Astrocyte of the hippocampus (primary cell): Measurements from ENCODE around the gene ZDHHC5.
"Not testable (repeated sequence)": the region's sequence is repeated elsewhere in the genome, so short reads cannot be mapped to it uniquely, and the experiment has no call there.

Experiments used
- DNase-seq: peaks from one replicate; pipeline ENCODE4 v3.0.0; 2011; ENCODE audit warnings: low read depth, low spot score

The ZDHHC5 gene

DNA sequence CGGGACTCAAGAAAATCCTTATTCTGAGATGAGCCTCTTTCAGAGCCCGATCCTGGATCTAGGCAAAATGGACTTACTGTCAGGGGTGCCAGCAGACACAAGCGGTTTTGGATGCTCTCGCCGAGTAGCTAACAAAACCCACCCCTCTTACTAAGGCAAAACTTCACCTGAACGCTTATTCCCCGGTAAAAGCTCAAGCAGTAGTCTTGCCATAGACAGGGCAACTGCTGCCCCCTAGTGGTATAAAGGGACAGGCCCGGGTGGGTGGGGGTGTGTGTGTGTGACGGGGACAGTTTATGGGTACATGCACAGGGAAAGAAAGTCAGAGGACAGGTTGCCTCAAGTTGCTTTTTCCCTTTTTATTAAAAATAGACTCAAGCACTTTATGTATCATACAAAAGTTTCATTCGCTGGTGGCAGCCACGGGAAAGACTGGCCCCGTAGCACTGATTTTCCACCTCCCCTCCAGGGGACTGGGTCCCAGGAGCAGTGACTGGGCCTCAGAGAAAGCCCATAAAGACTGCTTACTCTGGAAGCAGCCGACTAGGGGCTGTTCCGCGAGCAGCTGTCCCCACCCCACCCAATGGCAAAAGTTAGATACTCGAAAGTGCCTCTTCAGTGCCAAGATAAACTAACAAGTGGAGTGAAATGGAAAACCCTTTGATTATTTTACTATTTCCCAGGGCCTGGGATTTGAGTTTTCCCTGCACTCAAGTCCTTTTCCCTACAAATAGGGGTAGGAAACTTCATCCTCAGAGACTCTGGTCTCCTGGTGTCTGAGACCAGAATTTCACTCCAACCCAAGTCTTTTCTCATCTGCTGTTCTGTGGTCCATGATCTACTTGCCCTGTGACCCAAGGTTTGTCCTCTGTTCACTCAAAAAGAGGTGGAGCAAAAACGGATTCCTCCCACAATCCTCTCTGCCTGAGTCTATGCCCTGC, 22.9 kb upstream of the ZDHHC5 start:
- peak; percentile 84 for DNase-seq

DNA sequence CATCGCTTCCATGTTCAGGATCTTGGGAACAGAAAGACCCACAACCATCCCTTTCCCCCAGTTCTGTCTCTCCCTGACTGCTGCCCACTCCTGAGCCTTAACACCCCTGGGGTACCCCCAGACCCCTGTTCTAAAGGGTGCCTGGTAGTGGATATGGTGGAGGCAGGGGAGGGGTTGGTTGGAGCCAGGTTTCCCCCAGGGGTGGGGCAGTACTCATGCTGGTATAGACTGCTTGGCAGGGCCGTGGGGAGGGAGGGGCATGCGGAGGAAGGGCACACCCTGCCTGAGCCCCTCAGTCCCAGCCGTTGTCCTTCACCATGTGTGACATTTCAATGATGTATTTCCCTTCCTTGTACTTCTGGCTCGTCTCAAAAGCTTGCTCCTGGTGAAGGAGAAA, 22.2 kb upstream of the ZDHHC5 start:
- DNase-seq: no peak

DNA sequence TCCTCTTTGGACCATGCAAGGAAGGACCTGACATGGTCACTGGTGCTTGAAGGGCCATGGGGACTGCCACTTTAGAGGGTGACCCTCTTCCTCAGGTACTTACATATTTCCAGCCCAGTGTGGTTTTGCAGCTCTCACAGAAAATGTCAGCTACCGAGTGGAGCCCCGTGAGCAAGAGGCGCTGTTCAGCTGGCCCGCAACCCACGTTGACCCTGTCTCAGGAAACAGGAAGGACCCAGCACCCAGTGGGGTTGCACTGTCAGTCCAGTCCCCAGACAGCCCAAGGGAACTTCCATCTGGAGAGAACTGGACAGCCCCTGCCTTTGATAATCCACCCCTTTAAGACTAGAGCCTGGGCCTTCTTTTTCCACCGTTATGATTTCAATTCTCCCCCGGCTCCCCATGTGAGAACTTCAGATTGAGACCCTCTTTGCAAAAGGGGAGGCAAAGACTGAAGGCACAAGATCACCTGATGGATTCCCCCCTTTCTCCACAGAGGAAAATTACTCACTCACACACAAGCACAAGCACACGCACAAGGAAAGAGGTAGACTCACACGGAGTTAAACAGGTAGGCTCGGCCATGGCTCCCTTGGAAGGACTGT, 21.6 kb upstream of the ZDHHC5 start:
- no peak for DNase-seq

DNA sequence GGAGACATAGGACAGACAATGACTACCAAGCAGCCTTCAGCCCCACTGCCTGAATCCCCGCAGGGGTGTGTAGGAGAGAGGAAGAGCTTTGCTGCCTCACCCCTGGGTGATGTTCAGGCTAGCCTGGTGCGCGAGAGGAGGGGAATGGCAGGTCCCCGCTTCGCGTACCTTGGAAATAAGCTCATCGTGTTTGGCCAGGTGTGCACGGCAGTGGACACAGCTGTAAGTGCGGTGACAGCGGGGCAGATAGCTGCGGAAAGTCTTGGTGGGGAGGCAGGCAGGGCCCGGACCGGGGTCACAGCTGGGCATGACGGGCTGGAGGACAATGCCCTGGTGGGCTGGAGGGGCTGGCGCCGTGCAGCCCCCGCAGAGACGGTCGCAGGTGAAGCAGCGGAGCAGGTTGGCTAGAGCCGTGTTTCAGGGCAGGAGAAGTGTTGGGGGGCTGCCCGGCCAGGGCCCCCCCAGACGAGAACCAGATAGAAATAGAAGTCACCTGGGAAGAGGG, 21.1 kb upstream of the ZDHHC5 start:
- peak; percentile 7 for DNase-seq

DNA sequence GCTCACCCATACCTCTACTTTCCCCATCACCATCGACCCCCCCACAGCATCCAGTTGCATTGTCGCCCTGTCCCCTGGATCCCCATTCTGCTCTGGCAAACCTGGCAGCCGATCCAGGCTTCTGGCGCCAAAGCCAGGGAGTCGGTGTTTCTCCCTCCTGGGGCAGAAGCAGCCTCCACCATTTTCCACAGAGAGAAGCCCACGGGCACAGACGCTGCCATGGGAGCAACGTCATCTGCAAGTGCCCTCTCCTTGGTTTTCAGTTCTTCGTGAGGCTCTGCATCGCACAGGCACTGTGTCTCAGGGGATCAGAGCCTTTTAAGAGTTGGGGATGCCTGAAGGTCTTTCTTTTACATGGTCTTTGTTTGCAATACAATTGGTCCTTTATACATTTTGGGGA, 20.5 kb upstream of the ZDHHC5 start:
- DNase-seq: peak; percentile 33

DNA sequence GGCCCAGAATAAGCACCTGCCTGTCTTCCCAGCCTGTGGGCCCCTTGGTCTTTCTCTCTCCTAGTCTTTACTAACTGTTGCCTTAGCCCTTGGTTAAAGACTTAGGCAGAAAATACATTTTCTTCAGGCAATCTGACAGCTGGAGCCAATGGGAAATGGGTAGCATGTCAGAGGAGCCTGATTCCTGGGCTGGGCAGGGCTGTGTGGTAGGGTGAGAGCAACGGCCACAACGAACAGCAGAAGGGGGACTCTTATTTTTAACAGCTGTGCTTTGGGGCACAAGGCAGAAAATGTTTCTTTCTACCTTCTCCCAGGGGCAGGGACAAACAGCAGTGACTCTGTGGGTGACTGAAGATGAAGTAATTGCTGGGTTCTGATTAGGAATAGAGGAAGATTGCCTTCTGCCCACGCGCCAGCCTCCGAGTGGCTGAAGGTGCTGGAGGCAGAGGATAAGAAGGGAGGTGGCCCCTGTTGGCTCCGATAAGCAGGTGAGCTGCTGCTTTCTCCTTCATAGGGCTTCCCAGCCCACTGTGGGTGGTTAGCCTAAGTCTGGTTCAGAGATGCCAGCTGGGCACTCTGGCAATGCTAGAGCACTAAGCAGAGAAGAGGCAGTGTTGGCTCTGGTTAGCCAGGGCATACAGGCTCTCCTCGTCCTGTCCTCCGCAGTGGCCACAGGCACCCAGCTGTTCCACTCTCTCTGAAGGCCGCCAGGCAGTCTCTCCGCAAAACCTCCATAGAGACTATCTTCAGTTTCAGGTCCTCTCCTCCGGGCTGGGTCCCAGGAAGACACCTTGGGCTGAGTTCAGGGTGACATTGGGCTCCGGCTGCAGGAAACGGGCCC, 19.7 kb upstream of the ZDHHC5 start:
- DNase-seq: peak; percentile 40

DNA sequence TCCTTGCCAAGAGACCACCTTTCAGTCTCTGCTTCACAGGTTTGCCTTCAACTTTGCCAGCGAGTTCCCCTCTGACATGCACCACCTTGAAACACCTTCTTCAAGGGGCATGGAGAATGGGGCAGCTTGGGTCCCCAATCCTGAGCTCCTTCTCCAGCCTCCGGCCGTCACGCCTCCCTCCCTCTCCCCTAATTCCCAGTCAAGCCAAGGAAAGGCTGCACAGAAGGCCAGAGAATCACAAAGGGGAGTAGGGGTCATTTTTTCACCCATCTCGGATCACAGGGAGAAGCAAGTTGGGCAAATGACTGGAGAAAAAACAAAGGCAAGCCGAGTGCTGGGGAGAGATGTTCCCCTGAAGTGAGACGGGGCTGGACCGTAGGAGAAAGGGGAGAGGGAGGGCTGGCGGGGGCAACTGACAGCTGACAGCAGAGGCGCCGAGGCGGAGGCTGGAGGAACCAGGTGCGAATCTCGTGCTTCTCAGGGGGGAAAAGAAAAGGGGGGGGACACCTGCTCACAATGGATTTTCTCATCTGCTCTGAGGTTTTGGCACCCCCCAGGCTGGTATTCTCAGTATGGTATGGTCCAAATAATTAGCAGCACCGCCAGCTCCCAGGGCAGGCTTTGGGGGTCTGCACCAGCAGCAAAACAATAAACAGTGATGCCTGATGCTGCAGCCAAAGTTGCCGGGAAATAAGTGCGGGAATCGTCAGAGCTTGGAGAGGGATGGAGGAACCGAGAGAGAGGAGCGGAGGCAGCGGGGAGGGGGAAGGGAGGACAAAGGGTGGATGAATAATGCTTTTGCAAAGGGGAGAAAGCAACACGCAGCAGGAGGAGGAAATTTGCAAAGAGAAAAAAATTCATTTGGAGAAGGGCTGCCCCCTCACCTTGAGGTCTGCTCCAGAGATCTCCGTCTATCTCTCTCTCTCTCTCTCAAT, 18.8 kb upstream of the ZDHHC5 start:
- peak; percentile 45 for DNase-seq

DNA sequence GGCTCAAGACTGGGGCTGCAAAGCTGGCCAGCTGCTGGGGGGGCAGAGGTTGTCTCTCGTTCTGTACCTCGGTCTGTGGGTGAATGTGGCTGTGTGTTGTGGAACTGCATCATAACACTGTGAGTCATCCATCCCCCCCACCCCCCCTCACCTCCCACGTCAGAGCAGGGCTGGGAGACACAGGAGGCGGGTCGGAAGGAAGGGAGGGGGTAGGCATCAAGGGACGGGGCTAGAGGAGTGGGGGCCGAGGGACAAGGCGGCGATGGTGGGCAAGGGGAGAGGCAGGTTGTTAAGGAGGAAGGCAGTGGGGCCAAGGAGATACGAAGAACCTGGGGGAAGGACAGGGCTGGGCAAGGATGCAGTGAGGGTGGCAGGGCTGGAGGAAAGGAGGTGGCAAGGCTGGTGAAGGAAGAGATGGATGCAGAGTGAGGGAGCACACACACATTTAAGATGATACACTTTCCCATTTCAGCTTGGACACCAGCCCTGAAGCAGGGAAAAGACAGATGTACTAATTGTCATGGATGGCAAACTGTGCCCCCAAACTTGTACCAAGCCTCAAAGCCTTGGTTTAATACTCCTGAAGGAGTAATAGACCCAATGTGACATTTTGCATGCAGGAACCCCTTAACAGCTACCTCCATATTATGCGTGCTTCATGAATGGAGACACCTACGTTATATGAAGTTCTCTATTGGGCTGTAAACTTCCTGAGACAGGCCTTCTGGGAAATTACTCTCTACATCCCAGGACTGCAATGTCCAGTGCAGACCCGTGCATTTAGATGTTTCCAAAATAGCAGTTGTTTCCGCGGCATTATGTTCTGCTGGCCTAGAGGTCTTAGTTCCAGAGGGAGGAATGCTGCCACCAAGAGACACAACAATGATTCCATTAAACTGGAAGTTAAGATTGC, 17.8 kb upstream of the ZDHHC5 start, which contains the start of gene YPEL4:
Gene YPEL4, minus strand, starts transcription at position 87 of the 913 bp plus-strand sequence. CDS start 2,805 bp downstream, outside the sequence.
- DNase-seq: peak; percentile 90

DNA sequence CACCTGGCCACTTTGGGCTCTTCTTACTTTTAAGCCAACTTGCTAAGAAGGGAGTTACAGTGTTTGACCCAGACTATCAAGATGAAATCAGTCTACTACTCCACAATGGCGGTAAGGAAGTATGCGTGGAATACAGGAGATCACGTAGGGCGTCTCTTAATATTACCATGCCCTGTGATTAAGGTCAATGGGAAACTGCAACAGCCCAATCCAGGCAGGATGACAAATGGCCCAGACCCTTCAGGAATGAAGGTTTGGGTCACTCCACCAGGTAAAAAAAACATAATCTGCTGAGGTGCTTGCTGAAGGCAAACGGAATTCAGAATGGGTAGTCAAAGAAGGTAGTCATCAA, 17.2 kb upstream of the ZDHHC5 start:
- no peak for DNase-seq

DNA sequence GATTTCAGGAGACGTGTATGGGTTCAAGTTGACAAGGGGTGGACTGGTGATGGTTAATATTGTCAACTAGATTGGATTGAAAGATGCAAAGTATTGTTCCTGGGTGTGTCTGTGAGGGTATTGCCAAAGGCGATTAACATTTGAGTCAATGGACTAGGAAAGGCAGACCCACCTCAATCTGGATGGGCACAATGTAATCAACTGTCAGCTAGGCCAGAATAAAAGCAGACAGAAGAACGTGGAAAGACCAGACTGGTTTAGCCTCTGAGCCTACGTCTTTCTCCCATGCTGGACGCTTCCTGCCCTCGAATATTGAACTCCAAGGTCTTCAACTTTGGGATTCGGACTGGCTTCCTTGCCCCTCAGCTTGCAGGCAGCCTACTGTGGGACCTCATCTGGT, 16.5 kb upstream of the ZDHHC5 start:
- no peak for DNase-seq

DNA sequence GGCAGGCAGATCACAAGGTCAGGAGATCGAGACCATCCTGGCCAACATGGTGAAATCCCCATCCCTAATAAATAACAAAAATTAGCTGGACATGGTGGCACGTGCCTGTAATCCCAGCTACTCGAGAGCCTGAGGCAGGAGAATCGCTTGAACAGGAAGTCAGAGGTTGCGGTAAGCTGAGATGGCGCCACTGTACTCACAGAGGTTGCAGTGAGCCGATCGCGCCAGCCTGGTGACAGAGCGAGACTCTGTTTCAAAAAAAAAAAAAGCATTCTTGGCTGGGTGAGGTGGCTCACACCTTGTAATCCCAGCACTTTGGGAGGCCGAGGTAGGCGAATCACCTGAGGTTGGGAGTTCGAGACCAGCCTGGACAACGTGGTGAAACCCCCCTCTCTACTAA, 15.7 kb upstream of the ZDHHC5 start:
- not testable (repeated sequence) for DNase-seq

DNA sequence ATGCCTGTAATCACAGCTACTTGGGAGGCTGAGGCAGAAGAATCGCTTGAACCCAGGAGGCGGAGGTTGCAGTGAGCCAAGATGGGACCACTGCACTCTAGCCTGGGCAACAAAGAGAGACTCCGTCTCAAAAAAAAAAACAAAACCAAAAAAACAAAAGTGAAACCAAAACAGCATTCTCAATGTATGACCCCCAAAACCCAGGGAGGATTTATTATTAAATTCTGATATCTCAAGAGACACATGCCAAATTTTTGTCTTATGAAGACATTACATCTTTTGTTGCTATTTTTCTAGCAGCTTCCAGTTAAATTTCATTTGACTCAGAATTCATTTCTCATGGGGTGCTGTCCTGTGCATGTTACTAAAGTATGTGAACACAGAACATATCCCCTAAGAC, 15.3 kb upstream of the ZDHHC5 start:
- no peak for DNase-seq

DNA sequence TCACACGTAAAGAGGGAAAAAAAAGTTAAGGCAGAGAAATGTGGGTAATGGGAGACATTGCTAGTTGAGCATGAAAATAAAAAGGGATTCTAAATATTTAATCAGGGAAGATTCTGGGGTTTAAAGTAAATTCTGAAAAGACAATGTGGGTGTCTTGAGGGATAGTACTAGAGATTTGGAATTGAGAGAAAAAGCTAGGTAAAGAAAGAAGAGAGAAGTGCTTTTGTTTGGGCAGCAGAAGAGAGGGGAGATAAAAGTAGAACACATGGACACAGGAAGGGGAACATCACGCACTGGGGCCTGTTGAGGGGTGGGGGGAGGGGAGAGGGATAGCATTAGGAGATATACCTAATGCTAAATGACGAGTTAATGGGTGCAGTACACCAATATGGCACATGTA, 14.8 kb upstream of the ZDHHC5 start:
- DNase-seq: no peak

DNA sequence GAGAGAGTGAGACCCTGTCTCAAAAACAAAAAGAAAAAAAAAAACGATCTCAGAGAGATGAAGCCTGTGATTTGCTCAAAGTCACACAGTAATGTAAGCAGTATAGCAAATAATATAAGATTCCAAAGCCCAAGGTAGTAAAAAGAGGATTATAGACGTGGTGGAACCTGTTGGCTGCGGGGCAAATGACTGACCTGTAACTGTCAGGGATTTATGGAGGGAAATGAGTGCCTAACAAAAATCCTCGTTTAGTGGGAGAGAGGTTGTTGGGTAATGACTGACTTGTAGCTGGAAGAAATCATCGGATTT, 11.1 kb upstream of the ZDHHC5 start:
- DNase-seq: no peak

DNA sequence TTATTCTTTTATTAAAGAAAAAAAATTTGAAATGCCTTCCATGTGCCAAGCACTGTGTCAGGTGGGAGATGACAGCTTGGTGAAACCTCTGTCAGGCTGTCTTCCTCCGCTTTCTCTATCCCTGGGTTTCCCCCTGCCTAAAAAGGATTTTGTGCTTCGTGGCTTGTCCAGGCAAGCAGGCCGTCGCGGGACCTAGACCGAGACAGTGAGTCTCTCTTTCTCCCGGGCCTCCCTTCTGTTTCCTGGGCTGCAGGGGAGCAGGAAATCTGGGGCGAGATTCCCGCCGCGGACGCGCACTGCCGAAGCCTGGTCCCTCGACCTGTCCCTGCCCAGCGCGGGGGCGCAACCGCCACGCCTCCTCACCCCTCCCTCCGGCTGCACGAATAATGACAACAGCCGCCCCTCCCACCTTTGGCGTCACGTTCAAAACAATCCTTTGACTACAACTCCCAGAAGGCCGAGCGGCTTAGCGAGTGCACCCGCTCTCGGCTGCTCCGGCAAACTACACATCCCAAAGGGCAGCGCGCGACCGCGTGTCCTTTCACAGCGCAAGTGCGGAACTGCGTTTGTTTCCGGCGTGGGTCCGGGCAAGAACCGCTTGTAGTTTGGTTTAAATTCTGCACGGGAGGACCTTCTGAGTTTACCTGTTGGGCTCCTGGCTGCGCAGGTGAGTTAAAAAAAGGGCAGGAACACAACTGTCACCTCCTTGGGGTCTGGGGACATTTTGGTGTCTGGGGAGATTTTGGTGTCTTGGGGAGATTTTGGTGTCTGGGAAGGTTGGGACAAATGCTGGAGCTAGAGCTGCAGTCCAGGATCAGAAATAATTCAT, 10.5 kb upstream of the ZDHHC5 start, which contains the start of gene CLP1:
Gene CLP1, plus strand, starts transcription at position 569 of the 829 bp plus-strand sequence. CDS start 1,715 bp downstream, outside the sequence.
- DNase-seq: peak; percentile 100

DNA sequence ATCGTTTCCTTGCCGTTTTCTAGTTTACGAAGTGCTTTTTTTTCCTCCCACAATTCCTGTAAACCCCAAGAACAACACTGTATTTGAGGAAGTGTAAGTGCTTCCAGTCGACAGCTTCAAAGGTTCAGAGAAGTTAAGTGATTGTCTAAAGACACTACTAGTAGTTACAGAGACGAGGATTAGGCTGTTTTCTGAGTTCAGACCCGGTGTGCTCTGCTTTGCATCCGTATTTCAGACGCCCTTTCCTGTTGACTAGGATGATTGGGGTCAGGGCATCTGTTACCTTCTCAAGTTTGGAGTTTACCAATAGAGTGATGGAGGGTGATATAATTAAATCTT, 9.9 kb upstream of the ZDHHC5 start:
- no peak for DNase-seq

DNA sequence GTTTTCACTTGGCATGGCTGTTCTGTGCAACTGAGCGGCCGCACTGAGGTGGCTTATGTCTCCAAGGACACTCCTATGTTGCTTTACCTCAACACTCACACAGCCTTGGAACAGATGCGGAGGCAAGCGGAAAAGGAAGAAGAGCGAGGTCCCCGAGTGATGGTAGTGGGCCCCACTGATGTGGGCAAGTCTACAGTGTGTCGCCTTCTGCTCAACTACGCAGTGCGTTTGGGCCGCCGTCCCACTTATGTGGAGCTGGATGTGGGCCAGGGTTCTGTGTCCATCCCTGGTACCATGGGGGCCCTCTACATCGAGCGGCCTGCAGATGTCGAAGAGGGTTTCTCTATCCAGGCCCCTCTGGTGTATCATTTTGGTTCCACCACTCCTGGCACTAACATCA, 8.2 kb upstream of the ZDHHC5 start:
- no peak for DNase-seq

DNA sequence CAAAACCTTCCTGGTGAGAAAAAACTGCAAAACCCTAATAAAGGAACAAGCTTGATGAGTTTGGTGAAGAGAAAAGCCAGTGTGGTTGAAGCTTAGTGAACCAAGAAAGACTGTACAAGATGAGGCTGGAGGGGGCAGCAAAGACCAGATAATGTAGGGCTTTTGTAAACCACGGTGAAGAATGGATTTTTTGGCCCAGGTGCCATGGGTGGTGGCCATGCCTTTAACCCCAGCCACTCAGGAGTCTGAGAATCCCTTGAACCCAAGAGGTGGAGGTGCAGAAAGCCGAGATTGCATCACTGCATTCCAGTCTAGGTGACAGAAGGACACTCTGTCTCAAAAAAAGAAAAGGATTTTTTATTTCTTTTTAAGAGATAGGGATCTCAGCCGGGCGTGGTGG, 5.0 kb upstream of the ZDHHC5 start:
- no peak for DNase-seq

DNA sequence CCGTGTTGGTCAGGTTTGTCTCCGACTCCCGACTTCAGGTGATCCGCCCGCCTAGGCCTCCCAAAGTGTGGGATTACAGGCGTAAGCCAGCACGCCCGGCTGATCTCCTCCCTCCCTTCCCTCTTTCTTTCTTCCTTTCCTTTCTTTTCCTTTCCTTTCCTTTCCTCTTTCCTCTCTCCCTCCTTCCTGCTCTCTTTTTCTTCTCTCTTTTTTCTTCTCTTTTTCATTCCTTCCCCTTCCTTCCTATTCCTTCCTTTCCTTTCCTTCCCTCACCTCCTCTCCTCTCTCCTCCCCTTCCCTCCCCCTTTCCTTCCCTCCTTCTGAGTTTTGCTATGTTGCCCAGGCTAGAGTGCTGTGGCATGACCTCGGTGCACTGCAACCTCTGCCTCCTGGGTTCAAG, 3.9 kb upstream of the ZDHHC5 start:
- no peak for DNase-seq
